CD14-positive monocyte (primary cell): ENCODE measurements around the gene TNFAIP8. TPM values are rescaled to one million over a fixed set of nuclear protein-coding genes. Genes with fewer than 3 reads are reported as not detected.
A peak's percentile ranks its signal among the peaks of the same experiment; 100 is the strongest.

Experiments
- DNase-seq, 3 donors: peaks; one replicate each; pipeline ENCODE4 v3.0.0-alpha.2; 2011 to 2022
- H2AFZ ChIP-seq: 2 replicates; pipeline ENCODE4 v1.6.0; 2012; ENCODE audit warnings: mild to moderate bottlenecking, low read depth, low read length, inconsistent platforms; ENCODE audit not compliant: insufficient read depth, poor library complexity, severe bottlenecking
- H3K27ac ChIP-seq, 2 donors: 1 replicate in 1 of 2; 2 replicates in 1 of 2; pipeline ENCODE4 v1.5.1; 2012 to 2013; ENCODE audit warnings: low read length in 2 of 2, control low read depth in 1 of 2, inconsistent platforms in 1 of 2, low read depth in 1 of 2, mild to moderate bottlenecking in 1 of 2
- H3K27me3 ChIP-seq, 2 donors: one replicate each; pipeline versions ENCODE4 v1.6.0 to v1.6.1; 2011 to 2013; ENCODE audit warnings: low read length in 2 of 2; ENCODE audit not compliant: control insufficient read depth in 2 of 2, insufficient read depth in 2 of 2
- H3K36me3 ChIP-seq, 2 donors: replicated peaks in 1 of 2; 1 replicate in 1 of 2; 2 replicates in 1 of 2; pipeline versions ENCODE4 v1.5.1 to v1.6.1; 2012 to 2013; ENCODE audit warnings: low read length in 2 of 2, control low read depth in 1 of 2, inconsistent platforms in 1 of 2, mild to moderate bottlenecking in 1 of 2; ENCODE audit not compliant: insufficient read depth in 2 of 2, control insufficient read depth in 1 of 2
- H3K4me1 ChIP-seq, 2 donors: 1 replicate in 1 of 2; 2 replicates in 1 of 2; pipeline versions ENCODE4 v1.5.1 to v1.6.1; 2012 to 2013; ENCODE audit warnings: low read length in 2 of 2, control low read depth in 1 of 2, inconsistent platforms in 1 of 2, mild to moderate bottlenecking in 1 of 2, moderate library complexity in 1 of 2; ENCODE audit not compliant: insufficient read depth in 2 of 2, control insufficient read depth in 1 of 2
- H3K4me2 ChIP-seq: replicated peaks from 2 replicates; pipeline ENCODE3; 2012; ENCODE audit warnings: low read length, moderate library complexity, mild to moderate bottlenecking; ENCODE audit not compliant: poor library complexity, severe bottlenecking; ENCODE audit errors: extremely low read depth
- H3K4me3 ChIP-seq, 3 experiments: fragments of 200-600 bp in 1 of 3; sonication (generic) in 1 of 3; replicated peaks in 1 of 3; 1 replicate in 2 of 3; 2 replicates in 1 of 3; pipeline ENCODE4 v1.5.1; 2011 to 2013; ENCODE audit warnings: low read length in 3 of 3, mild to moderate bottlenecking in 3 of 3, control low read depth in 2 of 3, low read depth in 2 of 3, inconsistent platforms in 1 of 3, moderate library complexity in 1 of 3
- H3K79me2 ChIP-seq: 2 replicates; pipeline ENCODE4 v1.6.0; 2012; ENCODE audit warnings: mild to moderate bottlenecking, control low read depth, inconsistent platforms, low read length, moderate library complexity; ENCODE audit not compliant: insufficient read depth
- H3K9ac ChIP-seq: 2 replicates; pipeline ENCODE4 v1.6.0; 2017; ENCODE audit warnings: low read length, mild to moderate bottlenecking; ENCODE audit not compliant: insufficient read depth, poor library complexity, severe bottlenecking
- H3K9me3 ChIP-seq, 2 donors: replicated peaks in 1 of 2; 1 replicate in 1 of 2; 2 replicates in 1 of 2; pipeline versions ENCODE4 v1.5.1 to v1.6.1; 2012 to 2013; ENCODE audit warnings: low read length in 2 of 2, control low read depth in 1 of 2; ENCODE audit not compliant: control insufficient read depth in 1 of 2, insufficient read depth in 1 of 2
- H4K20me1 ChIP-seq: 2 replicates; pipeline ENCODE4 v1.6.0; 2012; ENCODE audit warnings: mild to moderate bottlenecking, low read length, control low read depth, moderate library complexity; ENCODE audit not compliant: insufficient read depth
- H3K27ac Mint-ChIP-seq, 7 donors: one replicate each; pipeline ENCODE4 v1.8.0; 2020; ENCODE audit warnings: mild to moderate bottlenecking in 7 of 7, mixed read lengths in 7 of 7, moderate library complexity in 6 of 7, inconsistent platforms in 2 of 7
- H3K27me3 Mint-ChIP-seq, 3 donors: one replicate each; pipeline ENCODE4 v1.8.0; 2021 to 2022; ENCODE audit warnings: low read depth in 3 of 3, mild to moderate bottlenecking in 3 of 3, mixed read lengths in 3 of 3, moderate library complexity in 3 of 3, inconsistent platforms in 1 of 3
- H3K36me3 Mint-ChIP-seq, 2 donors: one replicate each; pipeline ENCODE4 v1.8.0; 2020; ENCODE audit warnings: mixed read lengths in 2 of 2, inconsistent platforms in 1 of 2, mild to moderate bottlenecking in 1 of 2
- H3K4me1 Mint-ChIP-seq: one replicate; pipeline ENCODE4 v1.8.0; 2020; ENCODE audit warnings: mild to moderate bottlenecking, mixed read lengths
- H3K4me3 Mint-ChIP-seq, 2 donors: one replicate each; pipeline ENCODE4 v1.8.0; 2020; ENCODE audit warnings: mild to moderate bottlenecking in 2 of 2, mixed read lengths in 2 of 2, moderate library complexity in 1 of 2
- H3K9me3 Mint-ChIP-seq, 7 donors: one replicate each; pipeline ENCODE4 v1.8.0; 2020 to 2022; ENCODE audit warnings: mixed read lengths in 7 of 7, mild to moderate bottlenecking in 6 of 7, moderate library complexity in 6 of 7, inconsistent platforms in 2 of 7
- WGBS: methylation state at CpG from one replicate; pipeline ENCODE4 v1.1.5; 2013; ENCODE audit warnings: missing lambda C conversion rate; ENCODE audit not compliant: insufficient coverage; 5-methylcytosine and 5-hydroxymethylcytosine counted together
- intact Hi-C, 2 donors: fragments of 100-400 bp; cut with micrococcal nuclease; formaldehyde crosslinking; loops; one replicate each; pipeline versions ENCODE4 v1.15.0 to v1.15.1; 2023
- polyA plus RNA-seq, 3 donors: library from polyadenylated mRNA; depleted of rRNA in 1 of 3; unstranded in 2 of 3; stranded (reverse) in 1 of 3; fragments of 300-500 nt in 2 of 3; fragments of >200 nt in 1 of 3; fragmentation: Illumina TruSeq in 2 of 3; gene quantifications; 1 replicate in 2 of 3; 2 replicates in 1 of 3; pipeline ENCODE4 v1.2.3, GENCODE V29; 2012 to 2021
- TF ChIP-seq, protein P1 (sequence below): fragments of 200-600 bp; IDR thresholded peaks from one replicate; pipeline ENCODE4 v1.8.0; 2022; ENCODE audit warnings: antibody characterized with exemption, mild to moderate bottlenecking

Gene TNFAIP8
- polyA plus RNA-seq, 3 donors = 20.6 to 55.5 (median 47.0) TPM

- Histone ChIP-seq H4K20me1 (peaks cover 100% of the 10 kb centered on the region), H3K4me2 (no peak overlapping the region), H3K27me3 (no peaks in the 10 kb centered on the region), H3K9ac (no peak overlapping the region), H3K9me3 (no peaks in the 10 kb centered on the region), H3K4me3 (no peak overlapping the region), H3K36me3 (peaks cover 4 to 24% of the 10 kb centered on the region in 2 donors), H3K79me2 (peaks cover 100% of the 10 kb centered on the region), H2AFZ (no peak overlapping the region), H3K27ac (peak overlapping the region in 1 of 2 donors; percentile 22), H3K4me1 (peaks cover 0 to 20% of the 10 kb centered on the region in 2 donors)
- no peak for DNase-seq
- H3K9me3 Mint-ChIP-seq = no peaks in the 10 kb centered on the region
- intact Hi-C loops = no loop called here
- TF ChIP-seq, protein P1, sequence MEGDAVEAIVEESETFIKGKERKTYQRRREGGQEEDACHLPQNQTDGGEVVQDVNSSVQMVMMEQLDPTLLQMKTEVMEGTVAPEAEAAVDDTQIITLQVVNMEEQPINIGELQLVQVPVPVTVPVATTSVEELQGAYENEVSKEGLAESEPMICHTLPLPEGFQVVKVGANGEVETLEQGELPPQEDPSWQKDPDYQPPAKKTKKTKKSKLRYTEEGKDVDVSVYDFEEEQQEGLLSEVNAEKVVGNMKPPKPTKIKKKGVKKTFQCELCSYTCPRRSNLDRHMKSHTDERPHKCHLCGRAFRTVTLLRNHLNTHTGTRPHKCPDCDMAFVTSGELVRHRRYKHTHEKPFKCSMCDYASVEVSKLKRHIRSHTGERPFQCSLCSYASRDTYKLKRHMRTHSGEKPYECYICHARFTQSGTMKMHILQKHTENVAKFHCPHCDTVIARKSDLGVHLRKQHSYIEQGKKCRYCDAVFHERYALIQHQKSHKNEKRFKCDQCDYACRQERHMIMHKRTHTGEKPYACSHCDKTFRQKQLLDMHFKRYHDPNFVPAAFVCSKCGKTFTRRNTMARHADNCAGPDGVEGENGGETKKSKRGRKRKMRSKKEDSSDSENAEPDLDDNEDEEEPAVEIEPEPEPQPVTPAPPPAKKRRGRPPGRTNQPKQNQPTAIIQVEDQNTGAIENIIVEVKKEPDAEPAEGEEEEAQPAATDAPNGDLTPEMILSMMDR = no peak
- H3K4me1 Mint-ChIP-seq = peaks cover 44% of the 10 kb centered on the region
- no peak overlapping the region for H3K4me3 Mint-ChIP-seq
- no CpG with 5 or more reads among the region's 2 CpGs for WGBS
- H3K36me3 Mint-ChIP-seq = peaks cover 8 to 14% of the 10 kb centered on the region in 2 donors
- H3K27me3 Mint-ChIP-seq = no peaks in the 10 kb centered on the region
- peak overlapping the region in 5 of 7 donors; percentile 19 to 81 (median 41) for H3K27ac Mint-ChIP-seq
These were observed 24.2 kb downstream of the TNFAIP8 start for GRCh38 chr5:119379942-119380547.

GRCh38 chr5:119382169-119382568 lies 26.4 kb downstream of the TNFAIP8 start:
- Histone ChIP-seq H3K36me3 (peaks cover 4 to 19% of the 10 kb centered on the region in 2 donors), H3K4me3 (no peak overlapping the region), H3K27me3 (no peaks in the 10 kb centered on the region), H3K9me3 (no peaks in the 10 kb centered on the region), H3K79me2 (peaks cover 100% of the 10 kb centered on the region), H3K4me1 (peaks cover 0 to 20% of the 10 kb centered on the region in 2 donors), H3K9ac (no peak overlapping the region), H2AFZ (no peak overlapping the region), H4K20me1 (peaks cover 100% of the 10 kb centered on the region), H3K4me2 (no peak overlapping the region), H3K27ac (peak overlapping the region in 1 of 2 donors; percentile 40)
- Mint-ChIP-seq H3K4me1 (peaks cover 60% of the 10 kb centered on the region), H3K27me3 (no peaks in the 10 kb centered on the region), H3K9me3 (no peaks in the 10 kb centered on the region), H3K27ac (peak overlapping the region in 4 of 7 donors; percentile 6 to 87 (median 50)), H3K36me3 (peaks cover 7 to 11% of the 10 kb centered on the region in 2 donors), H3K4me3 (no peak overlapping the region)
- WGBS = no CpG with 5 or more reads among the region's 3 CpGs
- peak in 2 of 3 donors; percentile 12 to 69 for DNase-seq
- TF ChIP-seq, protein P1 = no peak
- intact Hi-C loops = no loop called here
